NB4 (cell line): Measurements from ENCODE around the gene DCTD.

Experiments
- DNase-seq: peaks from one replicate; pipeline ENCODE4 v3.0.0; 2010; ENCODE audit warnings: low read depth
- H3K4me3 ChIP-seq: one replicate; pipeline ENCODE4 v1.5.1; 2011; ENCODE audit warnings: mild to moderate bottlenecking, low read depth, low read length, moderate library complexity
- CTCF ChIP-seq: IDR thresholded peaks from one replicate; pipeline ENCODE4 v1.5.1; 2012; ENCODE audit warnings: low read depth, low read length
- MAX ChIP-seq: IDR thresholded peaks from 2 replicates; pipeline ENCODE4 v1.6.1; 2011; ENCODE audit warnings: low read depth, low read length
- MYC ChIP-seq: IDR thresholded peaks from 2 replicates; pipeline ENCODE4 v1.6.1; 2011; ENCODE audit warnings: low read depth, low read length
- POLR2A ChIP-seq: IDR thresholded peaks from 2 replicates; pipeline ENCODE4 v1.6.1; 2011; ENCODE audit warnings: mild to moderate bottlenecking; ENCODE audit not compliant: insufficient read length; ENCODE audit errors: extremely low read depth

The DCTD gene

GRCh38 chr4:182917182-182918043, at the start of gene DCTD:
Gene DCTD, minus strand, starts transcription at chr4:182917386. Its CDS starts 1,818 bp downstream, at chr4:182915568.
- peak; percentile 87 for DNase-seq
- H3K4me3 ChIP-seq: peak within 1 kb of the TSS; percentile 82
- TF ChIP-seq CTCF: peak; percentile 12
- TF ChIP-seq MAX: no peak
- TF ChIP-seq POLR2A: peak; percentile 49
- peak; percentile 63 for TF ChIP-seq MYC

GRCh38 chr4:182960746-182961145, 43.6 kb upstream of the DCTD start:
- no peak for TF ChIP-seq POLR2A
- no peak for TF ChIP-seq MAX
- no peak for TF ChIP-seq CTCF
- no peak for TF ChIP-seq MYC
- H3K4me3 ChIP-seq: no peak overlapping the region
- no peak for DNase-seq

GRCh38 chr4:182960228-182960627, 43.0 kb upstream of the DCTD start:
- no peak overlapping the region for H3K4me3 ChIP-seq
- no peak for DNase-seq
- TF ChIP-seq MYC (no peak), MAX (no peak), POLR2A (no peak), CTCF (no peak)

- DNase-seq: no peak
- TF ChIP-seq POLR2A: no peak
- no peak for TF ChIP-seq MAX
- H3K4me3 ChIP-seq: no peak overlapping the region
These were observed 38.2 kb upstream of the DCTD start for GRCh38 chr4:182955411-182955810.

GRCh38 chr4:182944484-182945213, 27.5 kb upstream of the DCTD start:
- no peak for DNase-seq
- H3K4me3 ChIP-seq: no peak overlapping the region
- TF ChIP-seq CTCF (no peak), MYC (no peak), POLR2A (no peak), MAX (no peak)

GRCh38 chr4:182939680-182940079, 22.5 kb upstream of the DCTD start:
- TF ChIP-seq POLR2A (no peak), MYC (no peak), CTCF (no peak), MAX (no peak)
- no peak for DNase-seq
- no peak overlapping the region for H3K4me3 ChIP-seq
